ENCODE results near the gene TTC12.

DNA sequence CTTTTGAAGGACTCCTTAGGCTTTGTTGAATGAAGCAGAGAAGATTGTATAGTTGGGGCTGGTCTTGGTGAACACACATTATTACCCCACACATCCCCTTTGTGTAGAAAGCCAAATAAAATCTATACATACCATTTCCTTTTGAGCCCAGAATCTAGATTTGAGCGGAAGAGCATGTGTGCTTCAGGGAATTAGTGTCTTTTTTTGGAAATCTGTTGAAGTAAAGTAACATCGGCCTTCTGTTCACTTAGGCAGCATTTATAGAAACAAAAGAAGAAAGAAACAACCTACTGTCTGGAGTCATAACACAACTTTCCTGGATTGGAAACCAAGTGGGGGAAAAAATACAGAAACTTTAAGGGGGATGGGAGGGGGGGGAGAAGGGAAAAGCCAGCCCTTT lies 37.9 kb upstream of the TTC12 start:
- TF ChIP-seq, protein P1, sequence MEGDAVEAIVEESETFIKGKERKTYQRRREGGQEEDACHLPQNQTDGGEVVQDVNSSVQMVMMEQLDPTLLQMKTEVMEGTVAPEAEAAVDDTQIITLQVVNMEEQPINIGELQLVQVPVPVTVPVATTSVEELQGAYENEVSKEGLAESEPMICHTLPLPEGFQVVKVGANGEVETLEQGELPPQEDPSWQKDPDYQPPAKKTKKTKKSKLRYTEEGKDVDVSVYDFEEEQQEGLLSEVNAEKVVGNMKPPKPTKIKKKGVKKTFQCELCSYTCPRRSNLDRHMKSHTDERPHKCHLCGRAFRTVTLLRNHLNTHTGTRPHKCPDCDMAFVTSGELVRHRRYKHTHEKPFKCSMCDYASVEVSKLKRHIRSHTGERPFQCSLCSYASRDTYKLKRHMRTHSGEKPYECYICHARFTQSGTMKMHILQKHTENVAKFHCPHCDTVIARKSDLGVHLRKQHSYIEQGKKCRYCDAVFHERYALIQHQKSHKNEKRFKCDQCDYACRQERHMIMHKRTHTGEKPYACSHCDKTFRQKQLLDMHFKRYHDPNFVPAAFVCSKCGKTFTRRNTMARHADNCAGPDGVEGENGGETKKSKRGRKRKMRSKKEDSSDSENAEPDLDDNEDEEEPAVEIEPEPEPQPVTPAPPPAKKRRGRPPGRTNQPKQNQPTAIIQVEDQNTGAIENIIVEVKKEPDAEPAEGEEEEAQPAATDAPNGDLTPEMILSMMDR (conservative IDR thresholded peaks at IDR 0.05 in 1 of 2, IDR thresholded peaks at IDR 0.05 in 1 of 2; ENCODE audit: low read depth in 1 of 2, low read length in 2 of 2), result no peak
- no peak for TF ChIP-seq EZH2 (IDR thresholded peaks at IDR 0.05; ENCODE audit: low read length, missing control alignments)
